ENCODE data around the gene STK32C. TPM values are rescaled to one million over a fixed set of nuclear protein-coding genes. Genes with fewer than 3 reads are reported as not detected.

The STK32C gene
- total RNA-seq, 1 donor from 2014 or later, result 4.7 TPM

GRCh38 chr10:132273304-132273944 is 34.3 kb downstream of the STK32C start:
- Histone ChIP-seq H3K4me1 (no peaks in the 10 kb centered on the region), H3K27ac (no peak overlapping the region), H3K9me3 (no peaks in the 10 kb centered on the region), H3K4me3 (no peak overlapping the region), H3K36me3 (no peaks in the 10 kb centered on the region), H3K27me3 (no peaks in the 10 kb centered on the region)
- no peak for DNase-seq (ENCODE audit: extremely low spot score in 2 of 2)
- intact Hi-C loops (cut with DNase I), result no loop called here
- TF ChIP-seq, protein P1, sequence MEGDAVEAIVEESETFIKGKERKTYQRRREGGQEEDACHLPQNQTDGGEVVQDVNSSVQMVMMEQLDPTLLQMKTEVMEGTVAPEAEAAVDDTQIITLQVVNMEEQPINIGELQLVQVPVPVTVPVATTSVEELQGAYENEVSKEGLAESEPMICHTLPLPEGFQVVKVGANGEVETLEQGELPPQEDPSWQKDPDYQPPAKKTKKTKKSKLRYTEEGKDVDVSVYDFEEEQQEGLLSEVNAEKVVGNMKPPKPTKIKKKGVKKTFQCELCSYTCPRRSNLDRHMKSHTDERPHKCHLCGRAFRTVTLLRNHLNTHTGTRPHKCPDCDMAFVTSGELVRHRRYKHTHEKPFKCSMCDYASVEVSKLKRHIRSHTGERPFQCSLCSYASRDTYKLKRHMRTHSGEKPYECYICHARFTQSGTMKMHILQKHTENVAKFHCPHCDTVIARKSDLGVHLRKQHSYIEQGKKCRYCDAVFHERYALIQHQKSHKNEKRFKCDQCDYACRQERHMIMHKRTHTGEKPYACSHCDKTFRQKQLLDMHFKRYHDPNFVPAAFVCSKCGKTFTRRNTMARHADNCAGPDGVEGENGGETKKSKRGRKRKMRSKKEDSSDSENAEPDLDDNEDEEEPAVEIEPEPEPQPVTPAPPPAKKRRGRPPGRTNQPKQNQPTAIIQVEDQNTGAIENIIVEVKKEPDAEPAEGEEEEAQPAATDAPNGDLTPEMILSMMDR (IDR thresholded peaks at IDR 0.05), result no peak
- TF ChIP-seq POLR2AphosphoS5 (IDR thresholded peaks at IDR 0.05; ENCODE audit: insufficient read depth in 1 of 2, low read depth in 1 of 2) (no peak), POLR2A (IDR thresholded peaks at IDR 0.05) (no peak)

DNA sequence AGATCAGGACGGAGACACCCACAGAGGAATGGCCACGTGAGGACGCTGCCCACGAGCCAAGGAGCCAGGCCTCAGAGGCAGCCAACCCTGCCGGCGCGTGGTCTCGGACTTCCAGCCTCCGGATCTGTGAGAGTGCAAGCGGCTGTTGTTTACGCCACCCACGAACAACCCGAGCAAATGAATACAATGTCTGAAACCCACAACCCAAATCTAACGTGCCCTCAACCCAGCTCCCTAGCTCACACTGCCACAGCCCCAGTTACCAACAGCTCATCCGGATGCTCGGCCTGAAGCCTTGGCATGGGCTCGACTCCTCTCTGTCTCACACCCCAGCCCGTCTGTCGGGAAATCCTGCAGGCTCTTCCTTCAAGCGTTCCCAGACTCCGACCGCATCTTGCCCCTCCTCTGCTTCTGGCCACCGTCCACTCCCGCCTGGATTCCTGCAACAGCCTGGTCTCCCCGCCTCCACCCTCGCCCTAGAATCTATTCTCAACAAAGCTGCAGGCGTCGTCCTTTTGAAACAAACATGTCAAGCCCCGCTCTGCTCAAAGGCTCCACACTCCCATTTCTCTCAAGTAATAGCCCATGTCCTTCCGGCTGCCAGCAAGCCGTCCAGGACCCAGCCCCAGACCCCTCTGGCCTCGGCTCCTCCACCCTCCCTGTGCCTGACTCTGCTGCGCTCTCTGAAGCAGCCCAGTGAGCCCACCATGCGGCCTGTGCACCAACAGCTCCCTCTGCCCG is 35.3 kb downstream of the STK32C start:
- no peak for DNase-seq (ENCODE audit: extremely low spot score in 2 of 2)
- no peaks in the 10 kb centered on the region for H3K9me3 ChIP-seq
- H3K36me3 ChIP-seq, result no peaks in the 10 kb centered on the region
- no peak overlapping the region for H3K4me3 ChIP-seq
- intact Hi-C loops (cut with DNase I), result no loop called here
- no peak for TF ChIP-seq POLR2AphosphoS5 (IDR thresholded peaks at IDR 0.05; ENCODE audit: insufficient read depth in 1 of 2, low read depth in 1 of 2)
- TF ChIP-seq, protein P1 (IDR thresholded peaks at IDR 0.05), result no peak
- no peak for TF ChIP-seq POLR2A (IDR thresholded peaks at IDR 0.05)
- peak overlapping the region; percentile 18 for H3K27ac ChIP-seq
- H3K27me3 ChIP-seq, result no peaks in the 10 kb centered on the region
- H3K4me1 ChIP-seq, result no peaks in the 10 kb centered on the region

DNA sequence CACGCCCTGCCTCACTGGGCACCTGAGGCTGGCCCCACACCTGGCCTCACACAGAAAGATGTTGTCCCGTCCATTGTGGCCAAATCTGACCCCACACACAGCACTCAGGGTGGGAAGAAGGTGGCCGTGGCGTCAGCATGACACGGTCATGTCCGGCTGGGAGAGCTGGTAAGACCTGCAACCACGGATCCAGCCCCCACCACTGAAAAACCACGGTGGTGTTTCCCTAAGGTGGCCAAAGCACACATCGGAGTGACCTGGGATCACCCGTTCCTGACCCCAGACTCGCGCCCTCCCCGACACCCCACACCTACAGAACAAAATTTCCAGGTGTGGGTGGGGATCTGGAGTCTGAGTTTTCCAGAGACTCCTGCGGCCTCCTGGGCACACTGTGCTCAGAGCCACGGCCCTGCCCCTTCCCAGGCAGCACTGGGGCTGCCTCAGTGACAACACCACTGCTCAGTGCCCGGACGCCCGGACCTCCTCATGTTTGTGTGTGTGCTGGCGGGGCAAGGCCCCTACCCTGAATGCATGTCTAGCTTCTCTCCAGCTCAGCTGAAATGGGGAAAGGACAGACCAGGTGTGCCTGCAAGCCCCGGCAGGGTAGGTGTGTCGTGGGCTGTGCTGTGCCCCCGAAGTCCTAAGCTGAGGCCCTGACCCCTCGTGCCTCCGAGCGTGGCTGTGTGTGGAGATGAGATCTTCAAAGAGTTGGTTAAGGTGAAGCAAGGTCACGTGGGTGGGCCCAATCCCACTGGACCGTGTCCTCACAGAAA is 36.1 kb downstream of the STK32C start:
- H3K36me3 ChIP-seq, result no peaks in the 10 kb centered on the region
- no peak for TF ChIP-seq POLR2A (IDR thresholded peaks at IDR 0.05)
- TF ChIP-seq POLR2AphosphoS5 (IDR thresholded peaks at IDR 0.05; ENCODE audit: insufficient read depth in 1 of 2, low read depth in 1 of 2), result no peak
- TF ChIP-seq, protein P1 (IDR thresholded peaks at IDR 0.05), result no peak
- intact Hi-C loops (cut with DNase I), result no loop called here
- H3K4me3 ChIP-seq, result no peak overlapping the region
- peaks cover 5% of the 10 kb centered on the region for H3K4me1 ChIP-seq
- H3K27me3 ChIP-seq, result no peaks in the 10 kb centered on the region
- H3K27ac ChIP-seq, result no peak overlapping the region
- H3K9me3 ChIP-seq, result no peaks in the 10 kb centered on the region
- no peak for DNase-seq (ENCODE audit: extremely low spot score in 2 of 2)

DNA sequence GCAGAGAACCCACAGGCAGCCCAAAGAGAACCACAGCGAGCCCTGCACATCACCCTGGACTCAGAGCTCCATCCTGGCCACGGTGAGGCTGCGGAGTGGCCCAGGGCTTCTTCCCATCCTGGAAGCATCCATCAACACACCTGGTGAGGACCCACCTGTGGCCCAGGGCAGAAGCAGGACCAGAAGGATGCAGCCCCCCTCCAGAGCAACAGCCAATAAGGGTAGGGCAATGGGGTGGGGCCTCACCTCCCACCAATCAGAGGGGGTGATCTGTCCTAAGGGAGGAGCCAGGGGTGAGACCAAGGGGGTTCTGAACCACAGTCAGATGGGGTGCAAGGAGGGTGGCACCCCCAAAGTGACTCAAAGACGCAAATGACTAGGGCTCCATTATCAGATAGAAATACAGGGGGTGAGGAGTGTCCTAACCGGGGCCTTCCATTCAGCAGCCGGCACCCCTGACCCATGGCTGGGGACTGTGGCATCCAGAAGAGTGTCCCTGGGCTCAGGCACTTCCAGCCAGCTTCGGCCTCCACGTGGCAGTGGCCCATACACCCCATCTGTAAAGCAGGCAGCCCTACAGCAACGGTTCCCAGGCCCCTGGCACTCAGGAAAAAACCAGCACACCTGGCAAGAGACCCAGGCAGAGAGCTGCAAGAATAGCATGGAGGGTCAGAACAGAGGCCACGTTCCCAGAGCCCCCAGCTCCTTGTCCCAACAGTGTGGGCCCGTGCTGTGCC is 36.9 kb downstream of the STK32C start:
- TF ChIP-seq POLR2AphosphoS5 (IDR thresholded peaks at IDR 0.05; ENCODE audit: insufficient read depth in 1 of 2, low read depth in 1 of 2) (no peak), POLR2A (IDR thresholded peaks at IDR 0.05) (no peak)
- TF ChIP-seq, protein P1 (IDR thresholded peaks at IDR 0.05), result no peak
- Histone ChIP-seq H3K27me3 (no peaks in the 10 kb centered on the region), H3K4me3 (no peak overlapping the region), H3K36me3 (no peaks in the 10 kb centered on the region), H3K9me3 (no peaks in the 10 kb centered on the region), H3K27ac (no peak overlapping the region), H3K4me1 (peaks cover 9% of the 10 kb centered on the region)
- no peak for DNase-seq (ENCODE audit: extremely low spot score in 2 of 2)
- intact Hi-C loops (cut with DNase I), result no loop called here
